GM12892 (cell line): ENCODE results near the gene MYL6.

ENCODE experiments used
- POLR2A ChIP-seq: IDR thresholded peaks from 2 replicates; pipeline ENCODE4 v1.6.1; 2011; ENCODE audit warnings: low read depth, low read length, control low read depth
- POLR2AphosphoS5 ChIP-seq: IDR thresholded peaks from 2 replicates; pipeline ENCODE4 v1.6.1; 2011; ENCODE audit warnings: low read depth, low read length, control low read depth
- TAF1 ChIP-seq: IDR thresholded peaks from 2 replicates; pipeline ENCODE4 v1.6.1; 2011; ENCODE audit warnings: low read depth, mild to moderate bottlenecking, control low read depth, low read length, borderline replicate concordance

- TF ChIP-seq POLR2A: no peak
- TF ChIP-seq POLR2AphosphoS5: no peak
- no peak for TF ChIP-seq TAF1
Observed at GRCh38 chr12:56206452-56207166, 48.5 kb downstream of the MYL6 start.
